ENCODE results near the gene PRKN.

PRKN gene

DNA sequence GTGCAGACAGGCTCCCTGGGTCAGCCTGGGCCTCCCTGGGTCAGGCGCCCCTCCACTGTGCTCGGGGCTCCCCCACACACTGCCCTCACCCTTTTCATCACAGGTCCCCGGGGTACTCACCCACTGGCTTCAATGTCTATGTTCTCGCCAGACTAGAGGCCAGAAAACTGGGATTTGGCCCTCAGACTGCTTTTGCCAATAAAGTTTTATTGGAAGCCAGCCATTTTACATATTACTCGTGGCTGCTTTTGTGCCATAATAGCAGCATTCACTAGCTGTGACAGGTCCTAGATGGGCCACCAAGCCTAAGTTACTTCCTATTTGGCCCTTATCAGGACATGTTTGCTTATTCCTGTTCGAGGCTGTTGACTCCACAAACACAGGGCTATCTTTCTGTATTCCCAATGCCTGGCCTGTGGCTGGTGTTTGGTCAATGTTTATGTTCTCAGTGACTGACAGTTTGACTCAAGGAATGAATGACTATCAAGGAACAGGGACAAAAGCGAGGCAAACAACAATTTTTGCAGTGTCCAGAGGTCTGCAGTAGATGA is 928.6 kb downstream of the PRKN start:
- no peak for DNase-seq (ENCODE audit: low read depth)

GRCh38 chr6:161796681-161797080 is 930.9 kb downstream of the PRKN start:
- DNase-seq (ENCODE audit: low read depth): no peak

DNA sequence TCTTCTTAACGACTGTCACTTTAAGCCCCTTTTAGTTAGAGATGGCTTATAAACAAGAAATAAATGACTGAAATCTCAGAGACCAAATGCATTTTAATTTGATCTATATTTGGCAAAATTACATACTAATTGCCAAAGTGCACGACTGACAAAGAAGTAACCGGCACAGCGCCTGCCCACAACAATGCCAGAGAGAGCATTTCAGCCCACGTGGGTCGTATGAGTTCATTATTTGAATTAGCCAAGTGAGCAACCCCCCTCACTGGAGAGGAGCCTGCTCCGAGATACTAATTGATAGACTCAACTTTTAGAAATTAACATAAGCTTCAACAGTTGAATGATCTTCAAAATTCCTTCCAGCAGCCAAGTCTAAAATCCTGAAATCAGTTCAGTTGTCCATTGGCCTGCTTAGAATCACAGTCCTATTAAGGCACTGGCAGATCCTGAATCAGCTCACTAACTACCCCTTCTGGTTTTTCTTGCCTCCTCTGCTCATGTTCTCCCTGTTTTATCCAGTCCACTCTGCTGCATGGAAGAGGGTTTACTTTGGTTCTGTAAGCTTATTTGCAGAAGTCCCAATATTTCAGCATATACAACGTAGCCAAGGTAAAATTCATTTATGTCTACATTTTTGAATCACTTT is 934.6 kb downstream of the PRKN start:
- DNase-seq (ENCODE audit: low read depth): no peak

- DNase-seq (ENCODE audit: low read depth): no peak
These were observed 939.0 kb downstream of the PRKN start for GRCh38 chr6:161788531-161788930.

- DNase-seq (ENCODE audit: low read depth): no peak
These were observed 955.4 kb downstream of the PRKN start for GRCh38 chr6:161772176-161772575.

- DNase-seq (ENCODE audit: low read depth): no peak
These were observed 965.6 kb downstream of the PRKN start for GRCh38 chr6:161761966-161762365.

DNA sequence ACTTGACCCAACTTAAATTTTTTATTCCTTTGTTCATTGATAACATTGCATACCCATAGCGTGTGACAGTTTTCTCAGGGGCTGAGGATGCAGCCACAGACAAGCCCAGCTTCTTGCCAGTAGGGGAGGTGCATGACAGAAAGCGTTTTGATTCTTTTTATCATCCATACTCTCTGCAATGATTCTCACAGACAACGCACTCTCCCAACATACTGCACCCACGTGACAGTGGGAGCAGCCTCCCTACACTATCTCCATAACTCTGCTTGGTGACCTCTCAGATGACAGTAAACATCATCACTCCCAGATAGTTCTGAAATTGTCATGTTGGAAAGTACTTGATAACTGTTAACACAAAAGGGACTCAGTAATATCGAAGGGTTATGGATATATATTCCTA is 972.5 kb downstream of the PRKN start:
- DNase-seq (ENCODE audit: low read depth): no peak

DNA sequence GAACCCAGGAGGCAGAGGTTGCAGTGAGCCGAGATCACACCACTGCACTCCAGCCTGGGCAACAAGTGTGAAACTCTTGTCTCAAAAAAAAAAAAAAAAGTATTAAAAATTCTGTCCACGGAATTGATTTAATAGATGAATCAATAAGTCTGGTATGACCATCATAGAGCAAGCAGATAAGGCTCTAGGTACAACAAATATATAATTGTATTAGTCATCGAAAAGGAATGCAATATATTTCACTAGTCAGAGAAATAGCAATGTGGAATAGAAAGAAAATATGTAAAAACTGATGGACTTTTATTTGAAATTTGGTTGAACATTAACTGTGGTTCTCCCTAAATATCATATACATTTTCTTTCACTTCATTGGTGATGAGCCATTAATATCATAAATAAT is 976.9 kb downstream of the PRKN start:
- DNase-seq (ENCODE audit: low read depth): no peak

DNA sequence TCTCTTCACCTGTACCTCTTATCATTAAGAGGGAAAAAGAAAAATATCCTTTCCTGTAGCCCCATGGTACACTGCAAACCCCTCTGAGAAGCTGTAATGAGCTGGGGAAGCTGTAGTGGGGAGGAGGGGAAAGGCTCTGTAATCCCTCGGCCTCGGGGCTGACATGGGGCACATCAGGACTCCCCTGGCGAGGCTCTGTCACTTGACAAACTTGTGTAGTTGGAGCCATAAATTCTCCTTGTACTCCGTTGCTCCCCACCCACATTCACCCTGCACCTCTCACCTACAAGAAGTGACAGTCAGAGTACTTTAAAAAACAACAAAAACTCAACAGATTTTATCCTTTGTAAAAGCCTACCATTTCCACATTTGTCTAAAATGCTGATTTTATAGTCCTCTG is 978.0 kb downstream of the PRKN start:
- no peak for DNase-seq (ENCODE audit: low read depth)

DNA sequence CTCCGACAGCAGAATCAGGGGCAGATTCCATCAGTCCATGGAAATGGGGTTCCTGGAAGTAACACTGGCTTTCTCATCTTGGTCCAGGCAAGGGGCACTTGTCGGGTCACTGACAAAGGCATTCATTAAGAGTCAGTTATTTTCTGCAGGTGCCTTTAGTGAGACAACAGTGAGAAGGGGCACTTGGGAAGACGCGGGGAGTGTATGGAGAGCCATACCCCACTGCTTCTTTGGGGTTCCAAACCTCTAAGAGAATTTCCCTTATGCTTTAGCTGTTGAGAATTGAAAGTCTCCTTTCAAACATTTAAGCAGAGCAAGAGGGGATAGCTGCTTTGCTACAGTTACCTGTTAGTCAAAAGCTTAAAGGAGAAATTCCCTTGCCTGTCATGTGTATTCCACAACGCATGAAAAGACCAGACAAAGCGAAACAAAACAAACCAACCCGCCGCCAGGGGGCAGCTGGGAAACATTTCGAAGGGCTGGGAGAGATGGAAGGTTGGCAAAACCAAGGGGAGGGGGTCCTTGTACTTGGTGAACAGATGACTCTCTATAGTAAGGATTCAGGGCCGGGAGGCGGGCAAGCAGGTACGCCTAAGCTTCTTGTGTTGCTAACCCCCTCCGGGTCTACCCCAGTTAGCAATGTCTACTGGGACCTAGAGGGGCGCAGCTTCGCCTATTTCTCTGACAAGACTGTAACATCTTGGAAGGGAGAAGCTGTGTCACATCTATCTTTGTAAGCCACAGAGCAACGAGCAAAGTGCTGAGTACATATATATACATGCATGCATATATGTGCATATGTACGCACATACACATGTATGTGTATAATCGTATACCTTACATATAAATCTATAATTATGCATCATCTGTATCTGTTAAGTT is 978.8 kb downstream of the PRKN start:
- DNase-seq (ENCODE audit: low read depth): no peak

DNA sequence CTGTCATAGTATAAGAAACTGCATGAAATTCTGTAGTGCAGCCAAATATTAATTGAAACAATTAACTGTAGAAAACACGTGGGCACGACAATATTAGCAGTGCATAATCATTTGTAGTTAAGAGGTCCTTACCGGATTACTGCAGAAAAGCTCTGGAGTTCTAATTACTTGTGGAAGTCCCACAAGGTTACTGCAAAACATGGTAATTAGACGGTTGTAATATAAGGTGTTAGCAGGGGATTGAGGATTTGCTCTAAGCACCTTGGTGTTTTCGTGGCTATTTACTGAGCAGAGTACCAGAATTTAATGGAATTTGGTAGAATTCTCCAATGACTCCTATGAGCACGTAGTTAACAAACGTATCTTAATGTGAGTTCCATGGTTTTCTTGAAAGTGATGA is 980.1 kb downstream of the PRKN start:
- DNase-seq (ENCODE audit: low read depth): no peak

- DNase-seq (ENCODE audit: low read depth): no peak
These were observed 981.9 kb downstream of the PRKN start for GRCh38 chr6:161745594-161746141.

- DNase-seq (ENCODE audit: low read depth): no peak
These were observed 982.4 kb downstream of the PRKN start for GRCh38 chr6:161745128-161745527.

- no peak for DNase-seq (ENCODE audit: low read depth)
These were observed 983.1 kb downstream of the PRKN start for GRCh38 chr6:161744211-161745067.

GRCh38 chr6:161743509-161744178 is 983.9 kb downstream of the PRKN start:
- DNase-seq (ENCODE audit: low read depth): no peak

- DNase-seq (ENCODE audit: low read depth): no peak
These were observed 987.1 kb downstream of the PRKN start for GRCh38 chr6:161740486-161740885.

- no peak for DNase-seq (ENCODE audit: low read depth)
These were observed 990.7 kb downstream of the PRKN start for GRCh38 chr6:161736781-161737292.

- DNase-seq (ENCODE audit: low read depth): no peak
These were observed 991.2 kb downstream of the PRKN start for GRCh38 chr6:161736326-161736725.

- no peak for DNase-seq (ENCODE audit: low read depth)
These were observed 995.0 kb downstream of the PRKN start for GRCh38 chr6:161732594-161732993.

- DNase-seq (ENCODE audit: low read depth): no peak
These were observed 1000.3 kb downstream of the PRKN start for GRCh38 chr6:161727083-161727833.
